AG09319 (cell line): Measurements from ENCODE around the gene GPR35.

Experiments used
- DNase-seq: peaks from one replicate; pipeline ENCODE4 v3.0.0-alpha.2; 2010; ENCODE audit warnings: low read depth; ENCODE audit errors: extremely low read depth
- CTCF ChIP-seq: IDR thresholded peaks from 2 replicates; pipeline ENCODE4 v1.5.1; 2011; ENCODE audit warnings: low read depth, mild to moderate bottlenecking, inconsistent platforms, low read length, moderate library complexity

Gene GPR35

GRCh38 chr2:240598311-240598911 lies 26.9 kb upstream of the GPR35 start:
- no peak for TF ChIP-seq CTCF
- no peak for DNase-seq

GRCh38 chr2:240599141-240599583 lies 26.1 kb upstream of the GPR35 start:
- DNase-seq: no peak
- TF ChIP-seq CTCF: no peak

- DNase-seq: no peak
- no peak for TF ChIP-seq CTCF
These were observed 24.8 kb upstream of the GPR35 start for GRCh38 chr2:240600451-240600961.

GRCh38 chr2:240601061-240601830 lies 24.0 kb upstream of the GPR35 start:
- DNase-seq: no peak

GRCh38 chr2:240601831-240602160 lies 23.5 kb upstream of the GPR35 start:
- TF ChIP-seq CTCF: no peak

More at GRCh38 chr2:240601061-240601830, 24.0 kb upstream of the GPR35 start:
- TF ChIP-seq CTCF: no peak

GRCh38 chr2:240602266-240603050 lies 22.8 kb upstream of the GPR35 start:
- TF ChIP-seq CTCF: no peak
- no peak for DNase-seq

More at GRCh38 chr2:240601831-240602160, 23.5 kb upstream of the GPR35 start:
- no peak for DNase-seq
